IMR-90 (cell line): ENCODE measurements around the gene CLCNKA. TPM values are rescaled to one million over a fixed set of nuclear protein-coding genes. Genes with fewer than 3 reads are reported as not detected.

ENCODE experiments used
- ATAC-seq: fragments of 200-7000 bp; cut with Tn5 transposase; 2 replicates; pipeline ENCODE4 v1.9.1; 2020; ENCODE audit warnings: low read depth, mild to moderate bottlenecking, moderate library complexity
- BruUV-seq: library from RNA; stranded (reverse); fragments of 400-500 nt; replicated peaks from 2 replicates; lab custom pipeline; 2021; lab: Mats Ljungman, UMichigan
- CTCF ChIA-PET: fragments of 300-600 bp; formaldehyde crosslinking; extraction: SDS; loops from one replicate; lab custom pipeline; 2021; ENCODE audit warnings: antibody characterized with exemption; lab: Yijun Ruan, JAX
- POLR2A ChIA-PET: fragments of 300-600 bp; sonication (Branson Sonifier 250); formaldehyde crosslinking; loops from one replicate; lab custom pipeline; 2022; ENCODE audit warnings: antibody characterized with exemption; ENCODE audit not compliant: unreplicated experiment; lab: Charles Lee
- DNase-seq: peaks from one replicate; pipeline ENCODE4 v3.0.0; 2013
- H2AFZ ChIP-seq: replicated peaks from 2 replicates; pipeline ENCODE3; 2013; ENCODE audit warnings: low read length, mild to moderate bottlenecking; ENCODE audit not compliant: poor library complexity
- H2AK5ac ChIP-seq: 2 replicates; pipeline ENCODE4 v1.6.1; 2013; ENCODE audit warnings: low read depth, low read length, inconsistent platforms
- H2AK9ac ChIP-seq: replicated peaks from 2 replicates; pipeline ENCODE3; 2013; ENCODE audit warnings: mild to moderate bottlenecking, low read depth, low read length, moderate library complexity; ENCODE audit not compliant: poor library complexity
- H2BK120ac ChIP-seq: 2 replicates; pipeline ENCODE4 v1.6.1; 2013; ENCODE audit warnings: low read depth, low read length, inconsistent platforms
- H2BK15ac ChIP-seq: 3 replicates; pipeline ENCODE4 v1.6.1; 2013; ENCODE audit warnings: low read depth, low read length, inconsistent platforms
- H2BK20ac ChIP-seq: 2 replicates; pipeline ENCODE4 v1.6.1; 2013; ENCODE audit warnings: low read depth, mild to moderate bottlenecking, inconsistent platforms, low read length, moderate library complexity
- H2BK5ac ChIP-seq: 2 replicates; pipeline ENCODE4 v1.6.1; 2013; ENCODE audit warnings: mild to moderate bottlenecking, low read depth, low read length, inconsistent platforms; ENCODE audit not compliant: poor library complexity, severe bottlenecking
- H3K14ac ChIP-seq: replicated peaks from 2 replicates; pipeline ENCODE4 v1.6.1; 2013; ENCODE audit warnings: low read depth, low read length, inconsistent platforms
- H3K18ac ChIP-seq: 2 replicates; pipeline ENCODE4 v1.6.1; 2013; ENCODE audit warnings: low read depth, low read length, control low read depth
- H3K23ac ChIP-seq: 2 replicates; pipeline ENCODE4 v1.6.1; 2013; ENCODE audit warnings: low read depth, low read length, inconsistent platforms
- H3K27ac ChIP-seq: 2 replicates; pipeline ENCODE4 v1.5.1; 2013; ENCODE audit warnings: mild to moderate bottlenecking, control low read depth, low read length; ENCODE audit not compliant: insufficient read depth
- H3K27me3 ChIP-seq: 2 replicates; pipeline ENCODE4 v1.6.1; 2013; ENCODE audit warnings: low read length; ENCODE audit not compliant: control insufficient read depth, insufficient read depth
- H3K36me3 ChIP-seq: 2 replicates; pipeline ENCODE4 v1.6.1; 2013; ENCODE audit warnings: low read length, mixed read lengths; ENCODE audit not compliant: control insufficient read depth, insufficient read depth
- H3K4ac ChIP-seq: 2 replicates; pipeline ENCODE4 v1.6.1; 2013; ENCODE audit warnings: low read depth, low read length, inconsistent platforms
- H3K4me1 ChIP-seq: 2 replicates; pipeline ENCODE4 v1.6.1; 2013; ENCODE audit warnings: low read length, mixed read lengths; ENCODE audit not compliant: control insufficient read depth, insufficient read depth
- H3K4me2 ChIP-seq: 2 replicates; pipeline ENCODE4 v1.6.1; 2013; ENCODE audit warnings: low read depth, mild to moderate bottlenecking, control low read depth, low read length, moderate library complexity
- H3K4me3 ChIP-seq: 2 replicates; pipeline ENCODE4 v1.5.1; 2013; ENCODE audit warnings: low read depth, mild to moderate bottlenecking, control low read depth, low read length, moderate library complexity; ENCODE audit not compliant: insufficient read depth
- H3K56ac ChIP-seq: 2 replicates; pipeline ENCODE4 v1.6.1; 2013; ENCODE audit warnings: low read length, inconsistent platforms; ENCODE audit not compliant: insufficient read depth; ENCODE audit errors: extremely low read depth
- H3K79me1 ChIP-seq, 2 experiments: 2 replicates each; pipeline ENCODE4 v1.6.1; 2013; ENCODE audit warnings: low read length in 2 of 2, inconsistent platforms in 1 of 2, low read depth in 1 of 2
- H3K9ac ChIP-seq: 2 replicates; pipeline ENCODE4 v1.6.1; 2013; ENCODE audit warnings: low read depth, low read length, control low read depth
- H3K9me1 ChIP-seq: 2 replicates; pipeline ENCODE4 v1.6.1; 2013; ENCODE audit warnings: low read length, inconsistent platforms; ENCODE audit not compliant: insufficient read depth
- H3K9me3 ChIP-seq: 2 replicates; pipeline ENCODE4 v1.6.1; 2013; ENCODE audit warnings: low read length; ENCODE audit not compliant: control insufficient read depth, insufficient read depth
- H4K20me1 ChIP-seq: 2 replicates; pipeline ENCODE4 v1.6.1; 2013; ENCODE audit warnings: low read length, inconsistent platforms; ENCODE audit not compliant: insufficient read depth
- H4K5ac ChIP-seq: 2 replicates; pipeline ENCODE4 v1.6.1; 2013; ENCODE audit warnings: mild to moderate bottlenecking, low read depth, low read length, control low read depth
- H4K8ac ChIP-seq, 2 experiments: 2 replicates each; pipeline ENCODE4 v1.6.1; 2013; ENCODE audit warnings: low read depth in 2 of 2, low read length in 2 of 2, control low read depth in 1 of 2, inconsistent platforms in 1 of 2
- H4K91ac ChIP-seq: 2 replicates; pipeline ENCODE4 v1.6.1; 2013; ENCODE audit warnings: low read depth, low read length, inconsistent platforms; ENCODE audit not compliant: insufficient read depth
- CEBPB ChIP-seq: IDR thresholded peaks from 2 replicates; pipeline ENCODE4 v1.6.1; 2012; ENCODE audit warnings: low read depth, low read length, improper control_type of control experiment
- RAD21 ChIP-seq: IDR thresholded peaks from 2 replicates; pipeline ENCODE4 v1.6.1; 2012; ENCODE audit warnings: low read length, improper control_type of control experiment
- WGBS, 2 experiments: methylation state at CpG; one replicate each; pipeline versions ENCODE4 v1.1.5 to v1.1.7; 2013; ENCODE audit warnings: missing lambda C conversion rate in 2 of 2; ENCODE audit not compliant: insufficient read length in 1 of 2; ENCODE audit errors: extremely low coverage in 2 of 2; 5-methylcytosine and 5-hydroxymethylcytosine counted together
- dilution Hi-C: fragments of 300-500 bp; cut with HindIII; formaldehyde crosslinking; loops from one replicate; pipeline ENCODE4 v1.14.3; 2018; ENCODE audit warnings: low sequenced_read_pairs; ENCODE audit not compliant: unreplicated experiment
- in situ Hi-C: fragments of 300-500 bp; cut with MboI; formaldehyde crosslinking; loops from 3 replicates; pipeline ENCODE4 v1.14.3; 2019; ENCODE audit warnings: low sequenced_read_pairs, inconsistent platforms, mixed read lengths
- intact Hi-C: fragments of 100-400 bp; cut with micrococcal nuclease; formaldehyde crosslinking; loops from 2 replicates; pipeline ENCODE4 v1.10.0; 2022
- polyA plus RNA-seq, 3 experiments: library from polyadenylated mRNA; depleted of rRNA; stranded (reverse); fragments of >200 nt; gene quantifications; 2 replicates each; pipeline ENCODE4 v1.2.3, GENCODE V29; 2012; ENCODE audit warnings: low replicate concordance in 1 of 3
- total RNA-seq: library from RNA; depleted of rRNA; stranded (reverse); fragments of >200 nt; gene quantifications from 2 replicates; pipeline ENCODE4 v1.2.3, GENCODE V29; 2012

Gene CLCNKA
- total and polyA plus RNA-seq, 2 of the 4 experiments (the other 2 are of a cell fraction), result 0.05 TPM; not detected in 1

DNA sequence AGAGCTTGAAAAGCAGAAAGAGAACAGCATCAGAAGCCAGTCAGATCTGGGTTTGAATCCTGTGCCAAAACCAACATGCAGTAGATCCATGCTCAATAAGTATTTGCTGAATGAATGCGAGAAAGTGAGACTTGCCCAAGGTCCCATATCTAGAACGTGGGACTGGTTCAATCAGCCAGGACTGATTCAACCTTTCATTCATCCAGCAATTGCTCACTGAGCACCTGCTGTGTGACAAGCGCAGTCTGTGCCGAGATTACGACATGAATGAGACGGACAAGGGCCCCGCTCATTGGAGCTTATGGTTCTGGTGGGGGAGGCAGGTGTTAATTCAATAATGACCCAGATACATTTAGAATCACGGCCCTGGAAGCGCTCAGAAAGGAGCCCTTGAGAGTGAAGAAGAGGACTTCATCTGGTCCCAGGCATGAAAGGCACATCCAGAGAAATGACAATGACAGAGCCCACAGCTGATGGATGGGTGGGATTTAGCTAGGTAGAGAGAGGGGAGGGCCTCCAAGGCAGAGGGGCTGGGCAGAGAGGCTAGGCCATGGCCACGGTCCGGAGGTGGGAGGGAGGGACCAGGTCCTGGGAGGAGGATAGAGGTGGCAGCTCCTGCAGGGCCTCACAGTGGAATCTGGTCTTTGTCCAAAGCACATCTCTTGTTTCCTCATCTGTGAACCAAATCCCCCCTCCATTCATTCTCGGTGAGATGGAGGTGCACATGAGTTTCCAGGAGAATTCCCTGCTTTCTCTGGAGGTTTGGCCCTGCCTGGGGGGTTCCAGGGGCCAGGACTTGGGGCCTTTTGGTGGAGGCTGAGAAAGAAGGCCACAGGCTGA is 55.8 kb downstream of the CLCNKA start:
- ChIA-PET CTCF (interaction anchor here (0.9 to 1.6 kb wide), 2 partner anchors 109 to 111 kb away, joined by 3 to 6 read pairs; no protein-coding TSS in a partner anchor), POLR2A (no interaction called here)
- no peak overlapping the region for H3K23ac ChIP-seq
- DNase-seq, result peak; percentile 30
- H3K9me1 ChIP-seq, result peaks cover 10% of the 10 kb centered on the region
- WGBS, 2 experiments, result 70% methylated on average over 2 of the region's 12 CpGs; no CpG with 5 or more reads in 1 of the 2 experiments
- no peak overlapping the region for H4K5ac ChIP-seq
- dilution Hi-C loops (no loop called here), intact Hi-C loops (loop anchor here (2.0 kb wide), 1 partner anchor 69 kb away; no protein-coding TSS in a partner anchor), in situ Hi-C loops (loop anchor here (5.0 kb wide), 2 partner anchors 105 to 165 kb away; no protein-coding TSS in a partner anchor)
- H3K4me3 ChIP-seq, result no peak overlapping the region
- no peak overlapping the region for H3K14ac ChIP-seq
- H3K9me3 ChIP-seq, result no peaks in the 10 kb centered on the region
- H3K27me3 ChIP-seq, result no peaks in the 10 kb centered on the region
- peak overlapping the region; percentile 74 for H2AK9ac ChIP-seq
- H3K4ac ChIP-seq, result no peak overlapping the region; the same call in 1 of the 2 replicates
- H2AK5ac ChIP-seq, result no peak overlapping the region; the same call in 1 of the 2 replicates
- H3K18ac ChIP-seq, result no peak overlapping the region
- H3K36me3 ChIP-seq, result no peaks in the 10 kb centered on the region
- no peak overlapping the region for H3K4me2 ChIP-seq
- no peak overlapping the region for H4K8ac ChIP-seq
- H3K79me1 ChIP-seq, result peaks cover 0 to 6% of the 10 kb centered on the region in 2 experiments; a peak in 2 of 4 replicates
- H4K20me1 ChIP-seq, result no peaks in the 10 kb centered on the region
- no peak overlapping the region for H2BK20ac ChIP-seq
- no peak overlapping the region for H3K27ac ChIP-seq
- TF ChIP-seq RAD21 (no peak), CEBPB (0 out of 2 replicates have a peak, but pooled peaks have one; percentile 26)
- peak overlapping the region; percentile 74; the same call in 1 of the 2 replicates for H2BK120ac ChIP-seq
- H4K91ac ChIP-seq, result no peak overlapping the region; the same call in 1 of the 2 replicates
- ATAC-seq, result no peak
- peaks cover 15% of the 10 kb centered on the region for H3K4me1 ChIP-seq
- peak overlapping the region; percentile 1 for H2AFZ ChIP-seq
- H3K56ac ChIP-seq, result no peak overlapping the region
- no peak overlapping the region for H3K9ac ChIP-seq
- H2BK15ac ChIP-seq, result no peak overlapping the region
- H2BK5ac ChIP-seq, result no peak overlapping the region
- no TSS peak for BruUV-seq
